Measurements from ENCODE around the gene HOXC9.

Gene HOXC9

DNA sequence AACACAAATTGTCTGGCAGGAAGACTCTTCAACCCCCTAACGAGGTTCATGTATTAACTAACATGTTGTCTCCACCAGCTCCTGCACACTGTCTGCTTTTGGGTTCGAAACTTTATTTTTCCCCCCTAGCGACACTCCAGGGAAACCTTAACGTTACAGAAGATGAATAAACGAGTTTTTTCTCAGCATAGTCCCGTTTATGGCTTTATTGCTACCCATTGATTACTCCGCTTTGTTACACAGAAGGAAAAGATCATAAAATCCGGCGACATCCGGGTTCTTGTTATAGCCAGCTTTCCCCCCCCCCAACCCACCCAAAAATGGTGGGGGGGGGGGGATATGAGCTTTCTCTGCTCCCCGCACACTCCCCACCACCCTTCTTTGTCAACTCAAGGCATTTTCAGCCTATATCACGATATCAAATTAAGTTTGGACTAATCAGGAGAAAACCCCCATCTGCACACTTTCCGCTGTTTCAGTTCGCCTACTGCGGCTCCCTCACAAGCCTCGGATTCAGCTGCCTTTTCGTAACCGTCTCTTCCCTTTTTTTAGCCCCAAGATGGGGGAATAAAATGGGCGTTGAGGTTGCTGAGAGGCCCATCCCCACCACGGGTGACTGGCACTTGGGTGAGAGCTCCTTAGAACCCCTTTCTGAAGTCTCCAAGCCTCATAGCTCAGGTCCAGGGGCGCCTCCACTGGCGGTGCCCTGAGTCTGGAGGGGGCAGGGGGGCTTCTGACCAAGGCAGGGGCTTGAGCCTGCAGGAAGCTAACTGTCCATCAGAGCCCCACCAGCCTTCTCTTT, 26.9 kb downstream of the HOXC9 start:
- no peak for DNase-seq (ENCODE audit: low read depth, low spot score)

DNA sequence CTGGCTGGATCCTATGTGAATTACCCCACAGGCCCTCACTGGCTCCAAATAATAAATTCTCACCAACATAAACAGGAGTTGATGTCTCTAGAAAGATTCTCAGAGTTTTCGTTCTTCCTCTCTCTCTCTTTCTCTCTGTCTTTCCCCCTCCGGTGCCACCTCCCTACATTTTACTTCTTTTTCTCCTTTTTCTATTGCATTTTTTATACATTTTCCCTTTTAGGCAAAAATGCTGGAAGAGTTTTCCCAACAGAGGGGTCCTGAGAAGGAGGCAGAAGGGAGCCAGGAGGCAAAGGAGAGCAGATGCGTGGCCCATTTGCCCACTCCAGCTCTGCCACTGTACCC, 27.5 kb downstream of the HOXC9 start:
- DNase-seq (ENCODE audit: low read depth, low spot score): no peak

DNA sequence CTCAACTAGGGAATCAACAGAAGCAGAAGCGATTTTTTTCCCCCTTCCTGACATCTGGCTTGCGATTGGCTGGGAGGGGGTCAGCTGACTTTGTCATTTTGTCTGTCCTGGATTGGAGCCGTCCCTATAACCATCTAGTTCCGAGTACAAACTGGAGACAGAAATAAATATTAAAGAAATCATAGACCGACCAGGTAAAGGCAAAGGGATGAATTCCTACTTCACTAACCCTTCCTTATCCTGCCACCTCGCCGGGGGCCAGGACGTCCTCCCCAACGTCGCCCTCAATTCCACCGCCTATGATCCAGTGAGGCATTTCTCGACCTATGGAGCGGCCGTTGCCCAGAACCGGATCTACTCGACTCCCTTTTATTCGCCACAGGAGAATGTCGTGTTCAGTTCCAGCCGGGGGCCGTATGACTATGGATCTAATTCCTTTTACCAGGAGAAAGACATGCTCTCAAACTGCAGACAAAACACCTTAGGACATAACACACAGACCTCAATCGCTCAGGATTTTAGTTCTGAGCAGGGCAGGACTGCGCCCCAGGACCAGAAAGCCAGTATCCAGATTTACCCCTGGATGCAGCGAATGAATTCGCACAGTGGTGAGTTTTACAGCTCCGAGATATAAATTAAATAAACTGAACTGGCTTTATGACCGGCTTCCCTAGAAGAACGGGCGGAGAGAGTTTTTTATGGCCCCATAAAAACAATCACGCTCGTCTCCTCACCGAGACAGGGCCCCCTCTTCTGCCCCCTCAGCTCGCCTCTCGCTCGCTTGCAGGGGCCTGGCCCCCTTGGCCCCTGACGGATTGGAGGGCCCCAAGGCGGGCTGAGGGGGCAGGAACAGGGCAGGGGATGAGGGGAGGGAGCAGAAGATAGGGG, 28.6 kb downstream of the HOXC9 start, which contains the start of gene HOXC6:
TSS of gene HOXC6 (plus strand) at position 127 of the 888 bp plus-strand sequence. CDS start at position 209, 82 bp downstream.
- no peak for DNase-seq (ENCODE audit: low read depth, low spot score)

DNA sequence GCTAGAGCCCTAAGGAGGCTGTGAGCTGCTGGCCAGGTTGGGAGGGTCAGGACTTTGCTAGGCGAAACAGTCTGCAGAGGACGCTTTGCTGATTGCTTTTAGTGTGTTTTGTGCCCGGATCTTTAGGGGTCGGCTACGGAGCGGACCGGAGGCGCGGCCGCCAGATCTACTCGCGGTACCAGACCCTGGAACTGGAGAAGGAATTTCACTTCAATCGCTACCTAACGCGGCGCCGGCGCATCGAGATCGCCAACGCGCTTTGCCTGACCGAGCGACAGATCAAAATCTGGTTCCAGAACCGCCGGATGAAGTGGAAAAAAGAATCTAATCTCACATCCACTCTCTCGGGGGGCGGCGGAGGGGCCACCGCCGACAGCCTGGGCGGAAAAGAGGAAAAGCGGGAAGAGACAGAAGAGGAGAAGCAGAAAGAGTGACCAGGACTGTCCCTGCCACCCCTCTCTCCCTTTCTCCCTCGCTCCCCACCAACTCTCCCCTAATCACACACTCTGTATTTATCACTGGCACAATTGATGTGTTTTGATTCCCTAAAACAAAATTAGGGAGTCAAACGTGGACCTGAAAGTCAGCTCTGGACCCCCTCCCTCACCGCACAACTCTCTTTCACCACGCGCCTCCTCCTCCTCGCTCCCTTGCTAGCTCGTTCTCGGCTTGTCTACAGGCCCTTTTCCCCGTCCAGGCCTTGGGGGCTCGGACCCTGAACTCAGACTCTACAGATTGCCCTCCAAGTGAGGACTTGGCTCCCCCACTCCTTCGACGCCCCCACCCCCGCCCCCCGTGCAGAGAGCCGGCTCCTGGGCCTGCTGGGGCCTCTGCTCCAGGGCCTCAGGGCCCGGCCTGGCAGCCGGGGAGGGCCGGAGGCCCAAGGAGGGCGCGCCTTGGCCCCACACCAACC, 29.8 kb downstream of the HOXC9 start:
- no peak for DNase-seq (ENCODE audit: low read depth, low spot score)

DNA sequence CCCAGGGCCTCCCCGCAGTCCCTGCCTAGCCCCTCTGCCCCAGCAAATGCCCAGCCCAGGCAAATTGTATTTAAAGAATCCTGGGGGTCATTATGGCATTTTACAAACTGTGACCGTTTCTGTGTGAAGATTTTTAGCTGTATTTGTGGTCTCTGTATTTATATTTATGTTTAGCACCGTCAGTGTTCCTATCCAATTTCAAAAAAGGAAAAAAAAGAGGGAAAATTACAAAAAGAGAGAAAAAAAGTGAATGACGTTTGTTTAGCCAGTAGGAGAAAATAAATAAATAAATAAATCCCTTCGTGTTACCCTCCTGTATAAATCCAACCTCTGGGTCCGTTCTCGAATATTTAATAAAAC, 30.5 kb downstream of the HOXC9 start:
- DNase-seq (ENCODE audit: low read depth, low spot score): no peak

DNA sequence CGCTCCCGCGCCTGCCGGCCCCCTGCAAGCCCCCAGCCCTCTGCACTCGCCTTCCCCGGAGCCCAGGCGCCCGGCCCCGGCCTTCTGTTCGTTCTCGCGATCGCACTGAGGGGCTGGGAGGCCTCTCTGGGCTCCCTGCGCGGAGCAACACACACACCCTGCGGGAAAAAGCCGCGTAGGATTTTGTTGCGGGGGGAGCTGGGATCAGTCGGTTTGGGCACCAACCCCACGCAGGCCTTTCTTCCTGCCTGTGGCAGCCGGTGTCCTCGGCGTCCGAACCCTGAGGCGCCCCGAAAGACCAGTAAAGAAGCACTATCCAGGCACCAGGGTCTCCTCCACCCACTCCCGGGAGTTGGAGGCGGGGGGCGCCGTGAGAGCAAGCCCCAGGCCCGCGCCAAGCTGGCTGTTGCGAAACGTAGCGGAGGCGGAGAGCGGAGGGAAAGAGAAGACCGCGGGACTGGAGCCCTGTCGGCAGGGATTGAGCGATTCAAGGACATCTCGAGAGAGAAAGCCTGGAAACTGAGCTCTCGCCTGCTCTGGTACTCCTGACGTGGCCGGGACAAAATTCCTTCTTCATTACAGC, 31.0 kb downstream of the HOXC9 start:
- DNase-seq (ENCODE audit: low read depth, low spot score): peak; percentile 84

DNA sequence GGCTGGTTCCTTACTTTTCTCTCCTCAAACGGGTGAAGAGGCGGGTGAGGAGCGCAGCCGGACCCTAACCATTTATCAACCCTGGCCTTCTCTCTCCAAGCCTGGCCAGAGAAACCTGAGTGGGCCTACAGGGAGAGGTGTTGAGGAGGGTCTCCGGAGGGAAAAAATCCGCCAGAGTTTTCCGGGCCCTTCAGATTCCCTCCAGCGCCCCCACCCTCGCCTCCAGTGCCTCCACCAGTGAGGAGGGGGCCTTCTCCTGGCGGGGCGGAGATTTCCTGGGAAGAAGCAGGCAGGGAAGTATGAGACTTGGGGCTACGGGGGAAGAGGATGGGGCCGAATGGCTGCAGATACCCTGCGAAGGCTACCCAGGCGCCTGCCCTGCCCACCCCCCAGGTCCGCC, 31.5 kb downstream of the HOXC9 start:
- no peak for DNase-seq (ENCODE audit: low read depth, low spot score)

DNA sequence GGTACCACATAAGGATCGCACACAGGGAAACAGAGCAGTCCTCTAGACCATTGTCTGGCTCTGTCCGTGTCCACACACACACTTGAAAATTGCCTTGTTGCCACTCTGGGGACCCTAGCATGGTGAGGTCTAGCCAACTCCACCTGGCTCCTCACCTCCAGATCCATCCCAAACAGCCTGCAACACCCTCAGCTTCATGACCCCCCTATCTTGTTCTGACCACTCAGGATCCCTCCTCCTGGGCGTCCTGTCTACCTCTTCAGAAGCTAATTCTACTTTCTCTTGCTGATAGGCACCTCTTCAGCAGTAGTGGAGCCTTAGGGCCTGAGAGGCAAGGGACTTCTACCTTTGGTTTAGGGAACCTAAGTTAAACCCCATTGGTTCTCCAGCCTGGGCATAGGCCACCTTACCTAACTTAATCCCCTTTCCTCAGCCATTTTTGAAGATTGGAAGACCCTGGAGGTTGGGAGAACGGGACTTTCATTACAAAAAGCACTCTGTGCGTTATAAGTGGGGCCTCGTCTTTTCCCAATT, 32.2 kb downstream of the HOXC9 start:
- no peak for DNase-seq (ENCODE audit: low read depth, low spot score)

DNA sequence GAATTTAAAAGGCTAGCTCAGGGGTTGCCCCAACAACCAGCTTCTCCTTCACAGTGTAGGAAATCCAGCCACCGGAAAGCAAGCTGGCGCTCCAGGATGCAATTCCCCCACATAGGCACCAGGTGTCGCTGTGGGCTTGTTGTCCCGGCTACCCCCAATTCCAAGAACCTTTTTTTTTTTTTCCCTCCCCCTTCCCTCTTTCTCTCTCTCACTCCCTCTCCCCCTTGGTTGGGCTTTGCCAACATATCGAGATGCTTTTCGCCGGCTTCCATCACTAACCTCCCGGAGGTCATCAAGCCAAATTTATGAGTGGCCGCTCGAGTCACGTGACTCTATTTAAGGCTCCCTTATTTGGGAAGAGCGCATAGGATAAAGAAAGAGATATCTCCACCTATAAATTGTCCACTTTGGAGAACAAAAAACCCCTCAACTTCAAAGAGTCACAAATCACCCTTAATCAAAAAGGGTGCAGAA, 32.7 kb downstream of the HOXC9 start, which contains the start of gene HOXC5:
TSS of gene HOXC5 (plus strand) at position 424 of the 474 bp plus-strand sequence. CDS start 73 bp downstream, outside the sequence.
- peak; percentile 99 for DNase-seq (ENCODE audit: low read depth, low spot score)

DNA sequence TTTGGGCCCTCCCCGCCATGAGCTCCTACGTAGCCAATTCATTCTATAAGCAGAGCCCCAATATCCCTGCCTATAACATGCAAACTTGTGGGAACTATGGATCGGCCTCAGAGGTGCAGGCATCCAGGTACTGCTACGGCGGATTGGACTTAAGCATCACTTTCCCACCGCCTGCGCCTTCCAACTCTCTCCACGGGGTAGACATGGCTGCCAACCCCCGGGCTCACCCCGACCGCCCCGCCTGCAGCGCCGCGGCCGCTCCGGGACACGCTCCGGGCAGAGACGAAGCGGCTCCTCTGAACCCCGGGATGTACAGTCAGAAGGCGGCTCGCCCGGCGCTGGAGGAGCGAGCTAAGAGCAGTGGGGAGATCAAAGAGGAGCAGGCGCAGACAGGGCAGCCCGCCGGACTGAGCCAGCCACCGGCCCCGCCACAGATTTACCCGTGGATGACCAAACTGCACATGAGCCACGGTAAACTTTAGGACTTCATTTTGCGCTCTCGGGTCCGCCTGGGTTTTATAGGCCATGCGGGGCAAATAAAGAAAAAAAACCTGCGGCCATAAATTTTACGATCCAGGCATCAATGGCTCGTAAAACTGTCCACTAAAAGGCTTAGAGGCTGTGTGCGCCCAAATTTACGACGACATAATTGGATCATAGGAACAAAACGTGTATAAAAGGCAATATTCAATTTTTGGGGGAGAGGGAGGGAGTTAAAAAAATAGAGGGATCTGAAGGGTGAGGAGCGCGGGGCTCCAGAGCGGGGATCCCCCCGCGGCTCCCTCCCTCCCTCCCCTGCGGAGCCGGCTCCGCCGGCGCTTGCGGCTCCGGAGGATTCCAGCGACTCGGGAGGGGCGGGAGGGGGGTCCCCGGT, 33.4 kb downstream of the HOXC9 start:
- DNase-seq (ENCODE audit: low read depth, low spot score): peak; percentile 81

DNA sequence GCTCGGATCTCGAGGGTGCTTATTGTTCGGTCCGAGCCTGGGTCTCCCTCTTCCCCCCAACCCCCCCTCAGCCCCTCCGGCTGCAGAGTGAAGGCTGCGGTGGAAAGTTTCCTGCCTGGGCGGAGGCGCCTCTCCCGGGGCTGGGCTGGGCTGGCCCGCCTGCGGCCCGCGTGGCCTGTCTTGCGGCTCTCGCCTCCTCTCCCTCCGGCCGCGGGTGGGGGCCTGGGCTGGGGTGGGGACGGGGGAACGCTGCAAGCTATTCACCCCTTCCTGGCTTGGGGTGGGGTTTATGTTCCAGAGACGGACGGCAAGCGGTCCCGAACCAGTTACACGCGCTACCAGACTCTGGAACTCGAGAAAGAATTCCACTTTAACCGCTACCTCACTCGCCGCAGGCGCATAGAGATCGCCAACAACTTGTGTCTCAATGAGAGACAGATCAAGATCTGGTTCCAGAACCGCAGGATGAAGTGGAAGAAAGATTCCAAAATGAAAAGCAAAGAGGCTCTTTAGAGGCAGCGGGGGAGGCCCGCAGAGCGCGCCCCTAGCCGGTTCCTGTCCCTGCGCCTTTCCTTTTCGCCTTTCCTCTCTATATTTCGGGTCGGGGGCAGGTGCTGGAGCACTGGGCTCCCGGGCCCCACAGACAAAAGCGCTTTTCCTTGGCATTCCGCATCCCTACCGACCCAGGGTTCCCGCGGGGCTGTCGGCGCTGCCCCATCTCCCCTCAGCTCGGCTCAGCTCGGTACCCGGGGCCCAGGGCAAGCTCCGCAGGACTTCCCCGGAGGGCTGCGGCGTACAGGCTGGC, 34.2 kb downstream of the HOXC9 start:
- DNase-seq (ENCODE audit: low read depth, low spot score): no peak

DNA sequence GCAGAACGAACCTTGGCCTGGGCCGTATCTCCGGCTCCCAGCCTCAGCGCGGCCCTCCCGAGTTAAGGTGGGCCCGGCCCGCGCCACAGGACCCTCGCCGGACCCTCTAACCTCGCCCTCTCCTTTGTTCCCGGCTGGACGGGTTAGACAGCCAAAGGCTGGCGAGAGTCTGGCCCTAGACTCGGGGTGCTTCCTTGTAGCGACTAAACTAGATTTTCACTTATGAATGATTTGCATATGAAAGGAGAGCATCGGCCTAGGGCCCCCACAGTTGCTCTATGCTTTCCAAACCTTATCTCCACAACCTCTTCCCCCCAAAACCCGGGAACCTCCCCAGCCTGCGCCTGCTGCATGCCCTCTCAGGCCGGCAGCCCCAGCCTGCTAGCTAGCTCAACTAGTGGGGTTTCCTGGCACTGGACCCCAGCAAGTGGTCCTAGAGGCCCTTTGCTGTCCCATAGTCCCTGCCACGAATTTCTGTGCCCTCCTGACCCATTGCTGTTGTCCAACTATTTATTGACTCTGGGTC, 34.9 kb downstream of the HOXC9 start:
- no peak for DNase-seq (ENCODE audit: low read depth, low spot score)

DNA sequence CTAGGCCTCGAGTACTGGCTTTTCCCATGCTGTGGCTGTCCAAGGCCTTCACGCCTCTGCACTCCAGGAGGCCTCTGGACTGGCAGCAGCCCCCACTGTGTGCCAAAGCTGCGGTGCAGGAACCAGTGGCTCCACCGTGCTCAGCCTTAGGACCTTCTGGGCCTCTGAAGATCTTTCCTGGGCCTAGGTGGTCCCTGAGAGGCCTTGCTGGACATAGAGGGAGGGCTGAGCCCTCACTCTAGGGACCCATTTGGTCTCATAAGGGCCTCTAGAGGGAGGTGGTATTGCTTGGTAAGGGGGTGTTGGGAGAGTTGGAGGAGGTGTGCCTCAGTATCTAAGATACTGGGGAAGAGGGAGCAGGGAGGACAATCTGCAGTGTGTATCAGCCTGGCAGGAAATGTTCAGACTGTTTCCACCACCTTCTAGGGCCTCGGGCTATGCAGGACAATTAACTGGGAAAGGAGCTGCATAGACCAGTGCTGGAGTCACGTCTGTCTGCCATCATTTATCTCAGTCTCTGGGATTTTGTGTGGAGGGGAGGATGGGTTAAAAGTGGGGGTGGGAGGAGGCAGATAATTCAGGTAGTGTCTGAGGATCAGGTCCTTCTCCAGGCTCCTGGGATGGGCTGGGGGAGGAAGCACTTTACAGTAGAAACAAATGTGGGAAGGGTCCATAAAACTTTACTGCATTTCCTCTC, 35.8 kb downstream of the HOXC9 start:
- no peak for DNase-seq (ENCODE audit: low read depth, low spot score)

DNA sequence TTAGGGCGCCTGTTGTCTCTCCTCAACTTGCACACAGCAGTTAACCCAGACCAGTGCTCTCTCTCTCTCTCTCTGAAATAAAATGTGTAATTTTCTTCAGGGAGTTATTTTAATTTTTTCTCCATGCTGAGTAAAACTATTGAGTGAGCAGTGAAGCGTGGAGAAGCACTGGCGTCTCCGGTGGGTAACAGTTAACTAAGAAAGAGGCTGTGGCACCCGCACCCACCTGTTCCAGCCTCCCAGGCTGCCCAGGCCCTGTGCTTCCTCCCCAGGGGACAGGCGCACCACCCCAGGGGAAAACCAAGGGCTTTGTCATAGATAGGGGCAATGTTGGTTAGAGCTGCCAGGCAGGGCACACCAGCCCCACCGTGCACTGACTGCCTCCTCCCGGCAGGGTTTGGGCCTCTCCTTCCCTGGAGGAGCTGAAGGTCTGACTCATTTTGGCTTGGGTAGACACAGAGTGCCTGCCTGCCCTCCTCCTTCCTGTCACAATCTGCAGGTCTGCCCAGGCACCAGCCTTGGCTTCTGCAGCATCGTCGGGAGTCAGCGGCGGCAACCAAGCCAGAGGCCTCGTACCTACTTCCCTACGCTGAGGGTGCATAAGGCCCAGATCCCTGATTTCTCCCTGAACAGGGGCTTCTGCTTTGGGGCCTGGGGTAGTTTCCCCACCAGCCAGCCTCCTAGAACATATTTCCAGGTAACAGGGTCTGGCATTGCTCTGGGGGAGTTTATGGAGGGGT, 36.8 kb downstream of the HOXC9 start:
- peak; percentile 64 for DNase-seq (ENCODE audit: low read depth, low spot score)

DNA sequence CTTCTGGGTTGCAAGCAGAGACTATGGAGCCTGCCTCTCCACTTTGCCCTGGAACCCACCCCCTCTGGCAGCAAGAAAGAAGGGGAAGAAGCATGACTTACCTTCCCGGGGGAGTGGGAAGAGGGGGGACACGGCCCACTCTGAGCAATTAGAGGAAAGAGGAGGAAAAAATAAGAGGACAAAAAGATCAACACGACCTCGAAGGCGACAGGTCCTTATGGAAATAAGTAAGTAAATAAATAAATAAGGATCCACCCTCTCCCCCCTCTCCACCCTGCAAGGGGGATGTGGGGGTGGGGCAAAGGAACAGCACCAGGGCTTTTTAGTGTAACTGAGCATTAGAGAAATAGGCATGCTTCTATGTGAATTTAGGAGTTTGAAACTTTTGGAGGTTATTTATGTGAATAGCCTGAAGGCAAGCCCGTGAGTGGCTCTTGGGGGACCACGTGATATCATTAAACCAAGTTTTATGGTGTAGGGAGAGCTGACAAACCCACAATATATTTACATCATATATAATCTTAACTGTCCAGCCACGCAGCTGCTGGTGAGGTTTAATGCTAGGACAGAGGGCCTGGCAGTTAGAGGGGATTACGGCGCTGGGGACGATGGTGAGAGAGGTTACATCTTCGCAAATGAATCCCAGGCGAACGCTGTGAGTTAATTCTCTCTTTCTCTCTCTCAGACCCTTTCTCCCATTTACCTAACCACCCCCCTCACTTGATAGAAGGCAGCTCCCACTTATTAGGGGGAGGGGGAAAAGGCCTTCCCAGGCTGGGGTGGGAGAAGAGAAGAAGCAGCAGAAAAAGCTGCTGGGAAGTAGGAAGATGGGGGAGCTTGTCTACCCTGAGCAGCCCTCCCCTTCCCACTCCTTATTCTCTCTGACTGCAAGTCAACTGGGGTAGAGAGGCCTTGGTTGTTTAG, 37.7 kb downstream of the HOXC9 start:
- DNase-seq (ENCODE audit: low read depth, low spot score): no peak

DNA sequence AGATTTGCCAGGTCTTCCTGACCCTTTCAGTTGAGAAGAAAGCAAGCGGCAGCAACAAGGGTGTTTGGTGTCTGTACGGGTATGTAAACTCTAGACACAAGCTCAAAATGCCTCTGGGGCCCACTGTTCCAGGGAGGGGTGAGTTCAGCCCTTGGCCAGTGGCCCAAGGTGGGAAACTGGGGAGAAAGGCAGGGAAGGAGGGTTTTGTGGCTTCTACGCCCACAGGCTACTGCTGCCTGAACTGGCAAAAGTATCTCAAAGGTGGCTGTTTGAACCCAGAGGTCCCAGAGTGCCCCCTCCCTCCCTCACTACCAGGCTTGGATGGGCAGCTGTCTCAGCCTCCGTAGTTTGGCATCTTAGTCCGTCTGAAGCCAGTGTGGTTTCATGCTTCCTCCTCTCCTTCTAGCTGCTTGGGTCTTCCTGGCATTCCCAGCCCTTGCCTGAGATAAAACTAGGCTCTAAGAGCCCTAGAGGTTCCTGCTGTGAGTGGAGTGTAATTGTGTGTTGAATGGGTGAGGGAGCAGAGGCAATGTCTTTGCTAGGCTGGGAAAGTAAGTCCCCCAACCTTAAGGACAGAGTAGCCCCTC, 38.4 kb downstream of the HOXC9 start:
- DNase-seq (ENCODE audit: low read depth, low spot score): no peak
